KMS-11 (cell line): ENCODE data around the gene GOT2.

Experiments used
- H2AFZ ChIP-seq: fragments of 200-600 bp; sonication (generic); 2 replicates; pipeline ENCODE4 v1.6.1; 2016; ENCODE audit warnings: antibody characterized with exemption, mixed run types, low read depth
- H3K27ac ChIP-seq: fragments of 200-600 bp; sonication (generic); 2 replicates; pipeline ENCODE4 v1.6.1; 2016; ENCODE audit warnings: mild to moderate bottlenecking, mixed run types
- H3K27me3 ChIP-seq: fragments of 200-600 bp; sonication (generic); 2 replicates; pipeline ENCODE4 v1.6.1; 2017; ENCODE audit warnings: mild to moderate bottlenecking, low read depth, mixed run types, moderate library complexity; ENCODE audit not compliant: insufficient read depth
- H3K36me3 ChIP-seq: fragments of 200-600 bp; sonication (generic); 2 replicates; pipeline ENCODE4 v1.6.1; 2017; ENCODE audit warnings: mild to moderate bottlenecking, mixed run types; ENCODE audit not compliant: insufficient read depth
- H3K4me1 ChIP-seq: fragments of 200-600 bp; sonication (generic); 2 replicates; pipeline ENCODE4 v1.6.1; 2016; ENCODE audit warnings: mild to moderate bottlenecking, low read depth, mixed run types; ENCODE audit not compliant: poor library complexity, severe bottlenecking
- H3K4me2 ChIP-seq: fragments of 200-600 bp; sonication (generic); 2 replicates; pipeline ENCODE4 v1.7.0; 2016; ENCODE audit warnings: mild to moderate bottlenecking, mixed run types
- H3K4me3 ChIP-seq: fragments of 200-600 bp; sonication (generic); IDR thresholded peaks from 2 replicates; pipeline ENCODE4 v1.6.1; 2017; ENCODE audit warnings: low read depth, low read length, mixed read lengths; ENCODE audit not compliant: insufficient read depth
- H3K79me2 ChIP-seq: fragments of 200-600 bp; sonication (generic); 2 replicates; pipeline ENCODE4 v1.6.1; 2016; ENCODE audit warnings: low read depth, mixed run types; ENCODE audit not compliant: insufficient read depth
- H3K9ac ChIP-seq: fragments of 200-600 bp; sonication (generic); 2 replicates; pipeline ENCODE4 v1.6.1; 2016; ENCODE audit warnings: mild to moderate bottlenecking, mixed run types
- H4K20me1 ChIP-seq: fragments of 200-600 bp; sonication (generic); 2 replicates; pipeline ENCODE4 v1.6.1; 2016; ENCODE audit warnings: mild to moderate bottlenecking, mixed run types; ENCODE audit not compliant: insufficient read depth
- TF ChIP-seq, protein P1 (sequence below): fragments of 200-600 bp; sonication (generic); conservative IDR thresholded peaks from 2 replicates; pipeline ENCODE4 v1.6.1; 2017; ENCODE audit warnings: low read depth, mild to moderate bottlenecking, antibody characterized with exemption, low read length, moderate library complexity, mixed read lengths

The GOT2 gene

DNA sequence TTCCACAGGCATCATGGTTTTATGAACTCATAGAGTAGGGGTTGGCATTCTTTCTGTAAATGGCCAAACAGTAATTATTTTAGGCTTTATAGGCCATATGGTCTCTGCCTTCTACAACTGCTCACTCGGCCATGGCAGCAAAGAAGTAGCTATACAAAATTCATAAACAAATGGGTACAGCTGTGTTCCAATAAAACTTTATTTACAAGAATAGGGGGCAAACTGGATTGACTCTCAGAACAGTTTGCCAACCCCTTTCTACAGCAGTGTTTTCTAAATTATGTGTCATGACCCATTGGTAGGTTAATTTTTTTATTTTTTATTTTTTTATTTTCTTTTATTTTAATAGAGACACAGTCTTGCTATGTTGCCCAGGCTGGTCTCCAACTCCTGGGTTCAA is 20.4 kb downstream of the GOT2 start:
- Histone ChIP-seq H3K9ac (no peak overlapping the region), H3K27me3 (no peaks in the 10 kb centered on the region), H2AFZ (no peak overlapping the region), H4K20me1 (no peaks in the 10 kb centered on the region), H3K36me3 (peaks cover 14% of the 10 kb centered on the region; the same call in 1 of the 2 replicates), H3K4me2 (no peak overlapping the region), H3K27ac (no peak overlapping the region), H3K4me1 (no peaks in the 10 kb centered on the region), H3K4me3 (no peak overlapping the region), H3K79me2 (no peaks in the 10 kb centered on the region)
- TF ChIP-seq, protein P1, sequence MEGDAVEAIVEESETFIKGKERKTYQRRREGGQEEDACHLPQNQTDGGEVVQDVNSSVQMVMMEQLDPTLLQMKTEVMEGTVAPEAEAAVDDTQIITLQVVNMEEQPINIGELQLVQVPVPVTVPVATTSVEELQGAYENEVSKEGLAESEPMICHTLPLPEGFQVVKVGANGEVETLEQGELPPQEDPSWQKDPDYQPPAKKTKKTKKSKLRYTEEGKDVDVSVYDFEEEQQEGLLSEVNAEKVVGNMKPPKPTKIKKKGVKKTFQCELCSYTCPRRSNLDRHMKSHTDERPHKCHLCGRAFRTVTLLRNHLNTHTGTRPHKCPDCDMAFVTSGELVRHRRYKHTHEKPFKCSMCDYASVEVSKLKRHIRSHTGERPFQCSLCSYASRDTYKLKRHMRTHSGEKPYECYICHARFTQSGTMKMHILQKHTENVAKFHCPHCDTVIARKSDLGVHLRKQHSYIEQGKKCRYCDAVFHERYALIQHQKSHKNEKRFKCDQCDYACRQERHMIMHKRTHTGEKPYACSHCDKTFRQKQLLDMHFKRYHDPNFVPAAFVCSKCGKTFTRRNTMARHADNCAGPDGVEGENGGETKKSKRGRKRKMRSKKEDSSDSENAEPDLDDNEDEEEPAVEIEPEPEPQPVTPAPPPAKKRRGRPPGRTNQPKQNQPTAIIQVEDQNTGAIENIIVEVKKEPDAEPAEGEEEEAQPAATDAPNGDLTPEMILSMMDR: no peak

DNA sequence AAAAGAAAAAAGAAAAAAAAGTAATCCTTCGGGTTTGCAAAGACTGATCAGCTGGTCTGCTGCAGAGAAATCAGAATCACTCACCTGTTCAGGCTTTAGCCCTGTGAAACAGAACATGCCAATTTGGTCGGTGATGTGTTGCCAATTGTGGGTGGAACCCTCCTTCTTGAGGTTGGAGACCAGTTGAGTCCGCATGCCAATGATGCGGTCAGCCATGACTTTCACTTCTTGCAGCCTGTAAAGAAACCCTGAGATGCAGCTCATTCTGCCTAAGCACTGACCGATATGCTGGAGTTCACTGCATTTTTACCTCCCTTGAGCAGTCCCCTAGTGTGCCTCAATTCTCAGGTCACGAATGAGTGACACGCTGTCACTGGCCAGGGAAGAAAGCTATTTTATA is 24.8 kb downstream of the GOT2 start:
- Histone ChIP-seq H3K36me3 (0 out of 2 replicates have a peak, but pooled peaks cover 2% of the 10 kb centered on the region), H3K27me3 (no peaks in the 10 kb centered on the region)
- TF ChIP-seq, protein P1: no peak

DNA sequence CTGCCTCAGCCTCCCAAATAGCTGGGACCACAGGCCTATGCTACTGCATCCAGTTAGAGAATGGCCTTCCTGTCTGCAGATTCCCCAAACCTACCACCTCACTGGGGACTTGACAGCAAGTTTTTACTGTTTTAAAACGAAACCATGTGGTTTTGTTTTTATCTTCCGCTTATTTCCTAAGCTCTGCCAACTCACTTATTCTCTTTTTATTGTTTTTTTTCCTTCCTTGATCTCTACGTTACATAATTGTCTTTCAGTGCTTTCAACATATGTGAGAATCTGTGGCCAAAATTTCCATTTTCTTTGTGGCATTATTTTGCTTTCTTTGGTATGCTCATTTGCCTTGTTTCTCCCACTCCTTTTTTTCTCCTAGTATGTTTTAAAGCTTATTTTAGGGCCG is 35.0 kb downstream of the GOT2 start:
- H3K4me3 ChIP-seq: no peak overlapping the region
- TF ChIP-seq, protein P1: no peak
- H3K79me2 ChIP-seq: no peaks in the 10 kb centered on the region
- H3K27me3 ChIP-seq: no peaks in the 10 kb centered on the region
- H3K36me3 ChIP-seq: no peaks in the 10 kb centered on the region
- H3K4me2 ChIP-seq: no peak overlapping the region
- H3K9ac ChIP-seq: no peak overlapping the region
- H2AFZ ChIP-seq: no peak overlapping the region
- no peaks in the 10 kb centered on the region for H3K4me1 ChIP-seq
- no peak overlapping the region for H3K27ac ChIP-seq
- H4K20me1 ChIP-seq: no peaks in the 10 kb centered on the region

More for the DNA sequence above, 24.8 kb downstream of the GOT2 start:
- H4K20me1 ChIP-seq: no peaks in the 10 kb centered on the region
- no peak overlapping the region for H3K9ac ChIP-seq
- H3K4me3 ChIP-seq: no peak overlapping the region
- H3K79me2 ChIP-seq: no peaks in the 10 kb centered on the region
- H3K27ac ChIP-seq: no peak overlapping the region
- H2AFZ ChIP-seq: no peak overlapping the region
- no peaks in the 10 kb centered on the region for H3K4me1 ChIP-seq
- no peak overlapping the region for H3K4me2 ChIP-seq

DNA sequence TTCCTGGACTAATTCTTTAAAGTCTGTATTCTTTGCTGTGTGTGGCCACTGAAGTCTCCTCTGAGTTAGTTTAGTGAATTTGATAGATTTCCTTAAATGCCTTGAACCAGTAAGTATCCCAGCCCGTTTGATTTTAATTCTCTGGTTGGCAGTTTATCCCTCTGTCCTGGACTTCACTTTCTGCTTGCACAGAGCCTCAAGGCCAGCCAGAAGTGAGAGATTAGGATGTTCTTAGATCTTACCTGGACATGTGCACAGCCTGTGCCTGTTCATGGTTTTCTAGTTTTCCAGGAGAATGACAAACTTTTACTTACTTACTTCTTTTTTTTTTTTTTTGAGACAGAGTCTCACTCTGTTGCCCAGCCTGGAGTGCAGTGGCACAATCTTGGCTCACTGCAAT is 38.7 kb downstream of the GOT2 start:
- H3K4me2 ChIP-seq: no peak overlapping the region
- TF ChIP-seq, protein P1: no peak
- no peak overlapping the region for H2AFZ ChIP-seq
- H3K9ac ChIP-seq: no peak overlapping the region
- no peaks in the 10 kb centered on the region for H3K27me3 ChIP-seq
- no peaks in the 10 kb centered on the region for H3K79me2 ChIP-seq
- no peaks in the 10 kb centered on the region for H3K36me3 ChIP-seq
- H3K4me3 ChIP-seq: no peak overlapping the region
- H4K20me1 ChIP-seq: no peaks in the 10 kb centered on the region
- no peak overlapping the region for H3K27ac ChIP-seq
- H3K4me1 ChIP-seq: no peaks in the 10 kb centered on the region
